ENCODE data around the gene ASAP2.
A peak's percentile ranks its signal among the peaks of the same experiment; 100 is the strongest.

ASAP2 gene

DNA sequence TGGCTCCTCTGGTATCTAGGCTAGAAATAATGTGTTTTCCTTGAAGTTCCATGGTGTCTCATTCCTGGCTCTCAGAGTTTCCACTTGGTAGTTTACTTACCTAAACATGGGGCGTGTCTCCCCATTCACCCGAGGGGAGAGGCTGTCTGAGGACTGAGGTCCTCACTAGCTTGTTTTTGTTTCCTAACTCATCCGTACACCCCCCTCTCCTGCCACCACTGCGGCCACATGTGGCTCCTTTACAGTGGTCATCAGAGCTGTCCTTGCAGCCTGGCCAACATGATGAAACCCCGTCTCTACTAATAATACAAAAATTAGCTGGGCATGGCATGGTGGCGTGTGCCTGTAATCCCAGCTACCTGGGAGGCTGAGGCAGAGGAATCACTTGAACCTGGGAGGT is 106.0 kb downstream of the ASAP2 start:
- peaks cover 3 to 9% of the 10 kb centered on the region in 2 donors for H3K36me3 ChIP-seq (replicated peaks in 1 of 2; ENCODE audit: control insufficient read depth in 2 of 2, insufficient read depth in 2 of 2, low read length in 2 of 2)
- no peak overlapping the region for H3K23ac ChIP-seq (ENCODE audit: low read depth, low read length, poor library complexity)
- H3K4me1 ChIP-seq (ENCODE audit: control insufficient read depth in 2 of 2, insufficient read depth in 1 of 2, low read depth in 1 of 2, low read length in 2 of 2) = peaks cover 0 to under 1% of the 10 kb centered on the region in 2 donors
- no peak overlapping the region for H3K9ac ChIP-seq (ENCODE audit: low read depth, low read length, poor library complexity)
- no peak overlapping the region for H4K91ac ChIP-seq (ENCODE audit: low read depth, low read length, poor library complexity)
- no peak overlapping the region for H3K4ac ChIP-seq (ENCODE audit: low read length)
- H2AFZ ChIP-seq (ENCODE audit: low read length) = no peak overlapping the region
- H3K27ac ChIP-seq (replicated peaks; ENCODE audit: low read length) = no peak overlapping the region
- DNase-seq (ENCODE audit: low spot score) = no peak
- no peak overlapping the region for H2AK5ac ChIP-seq (ENCODE audit: low read depth, low read length)
- no peaks in the 10 kb centered on the region for H3K27me3 ChIP-seq (ENCODE audit: control insufficient read depth in 3 of 3, insufficient read depth in 3 of 3, low read depth in 1 of 3, low read length in 3 of 3)
- peaks cover 0 to 2% of the 10 kb centered on the region in 2 donors for H3K9me3 ChIP-seq (replicated peaks in 1 of 2; ENCODE audit: control insufficient read depth in 2 of 2, insufficient read depth in 1 of 2, low read depth in 1 of 2, low read length in 2 of 2)
- no CpG with 5 or more reads among the region's 6 CpGs for WGBS, 2 donors (ENCODE audit: extremely low coverage in 2 of 2, insufficient read length in 2 of 2, insufficient replicate concordance in 1 of 2)
- no peak overlapping the region for H2BK120ac ChIP-seq (ENCODE audit: low read depth, low read length)
- H2BK12ac ChIP-seq (ENCODE audit: low read length) = no peak overlapping the region
- no peak overlapping the region for H4K8ac ChIP-seq (ENCODE audit: low read depth, low read length)
- no peak overlapping the region for H3K18ac ChIP-seq (ENCODE audit: low read length)
- H2BK15ac ChIP-seq (ENCODE audit: low read length) = no peak overlapping the region
- no peak overlapping the region for H2BK5ac ChIP-seq (ENCODE audit: low read length)
- H3K14ac ChIP-seq (ENCODE audit: low read length) = no peak overlapping the region
- H3K4me2 ChIP-seq (ENCODE audit: insufficient read depth, low read length, poor library complexity, severe bottlenecking) = no peak overlapping the region
- H3K79me1 ChIP-seq (ENCODE audit: low read depth, low read length) = peaks cover 4% of the 10 kb centered on the region
- H3K4me3 ChIP-seq (ENCODE audit: low read length in 2 of 2) = no peak overlapping the region

- H3K79me1 ChIP-seq (ENCODE audit: low read depth, low read length) = peaks cover 4% of the 10 kb centered on the region
- H3K27me3 ChIP-seq (ENCODE audit: control insufficient read depth in 3 of 3, insufficient read depth in 3 of 3, low read depth in 1 of 3, low read length in 3 of 3) = no peaks in the 10 kb centered on the region
- H4K91ac ChIP-seq (ENCODE audit: low read depth, low read length, poor library complexity) = no peak overlapping the region
- H3K18ac ChIP-seq (ENCODE audit: low read length) = no peak overlapping the region
- no peak overlapping the region for H3K14ac ChIP-seq (ENCODE audit: low read length)
- no peak overlapping the region for H2BK120ac ChIP-seq (ENCODE audit: low read depth, low read length)
- no peak for DNase-seq (ENCODE audit: low spot score)
- H3K27ac ChIP-seq (replicated peaks; ENCODE audit: low read length) = no peak overlapping the region
- peaks cover 0 to 2% of the 10 kb centered on the region in 2 donors for H3K4me1 ChIP-seq (ENCODE audit: control insufficient read depth in 2 of 2, insufficient read depth in 1 of 2, low read depth in 1 of 2, low read length in 2 of 2)
- no peak overlapping the region for H3K9ac ChIP-seq (ENCODE audit: low read depth, low read length, poor library complexity)
- H2BK15ac ChIP-seq (ENCODE audit: low read length) = no peak overlapping the region
- H3K23ac ChIP-seq (ENCODE audit: low read depth, low read length, poor library complexity) = no peak overlapping the region
- no peak overlapping the region for H3K4ac ChIP-seq (ENCODE audit: low read length)
- no peak overlapping the region for H3K4me2 ChIP-seq (ENCODE audit: insufficient read depth, low read length, poor library complexity, severe bottlenecking)
- H3K4me3 ChIP-seq (ENCODE audit: low read length in 2 of 2) = no peak overlapping the region
- H2AK5ac ChIP-seq (ENCODE audit: low read depth, low read length) = no peak overlapping the region
- H2BK5ac ChIP-seq (ENCODE audit: low read length) = no peak overlapping the region
- WGBS, 2 donors (ENCODE audit: extremely low coverage in 2 of 2, insufficient read length in 2 of 2, insufficient replicate concordance in 1 of 2) = no CpG with 5 or more reads among the region's 9 CpGs
- no peak overlapping the region for H4K8ac ChIP-seq (ENCODE audit: low read depth, low read length)
- peaks cover 6 to 11% of the 10 kb centered on the region in 2 donors for H3K36me3 ChIP-seq (replicated peaks in 1 of 2; ENCODE audit: control insufficient read depth in 2 of 2, insufficient read depth in 2 of 2, low read length in 2 of 2)
- H3K9me3 ChIP-seq (replicated peaks in 1 of 2; ENCODE audit: control insufficient read depth in 2 of 2, insufficient read depth in 1 of 2, low read depth in 1 of 2, low read length in 2 of 2) = peaks cover 0 to 5% of the 10 kb centered on the region in 2 donors
- no peak overlapping the region for H2BK12ac ChIP-seq (ENCODE audit: low read length)
- no peak overlapping the region for H2AFZ ChIP-seq (ENCODE audit: low read length)
Measured at GRCh38 chr2:9313443-9313842, 106.8 kb downstream of the ASAP2 start.

DNA sequence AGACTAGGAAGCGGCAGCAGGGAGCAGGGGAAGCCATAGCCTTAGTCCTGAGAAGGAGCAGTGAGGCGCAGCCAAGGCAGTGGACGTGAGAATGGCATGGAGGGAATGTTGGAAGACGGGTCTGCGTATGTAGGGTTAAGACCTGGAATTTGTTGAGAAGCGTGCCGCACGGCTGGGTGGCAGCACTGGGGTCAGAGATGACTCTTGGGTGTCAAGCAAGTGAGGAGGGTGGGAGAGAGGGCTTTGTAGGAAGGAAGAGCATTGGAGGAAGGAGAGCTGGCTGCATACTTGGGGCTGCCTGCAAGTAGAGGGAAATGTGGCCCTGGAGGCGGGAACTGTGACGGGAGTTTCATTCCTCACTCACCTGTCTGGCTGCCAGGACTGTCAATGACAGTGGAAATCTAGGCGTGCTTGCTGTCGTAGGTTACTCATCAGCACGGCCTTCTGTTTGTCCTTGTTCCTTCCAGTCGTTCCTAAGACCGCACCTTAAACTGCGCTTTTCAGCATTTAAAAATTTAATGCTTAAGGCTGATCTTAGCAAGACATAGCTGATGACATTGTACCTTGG is 108.8 kb downstream of the ASAP2 start:
- H3K79me1 ChIP-seq (ENCODE audit: low read depth, low read length) = peaks cover 4% of the 10 kb centered on the region
- H2BK120ac ChIP-seq (ENCODE audit: low read depth, low read length) = no peak overlapping the region
- H2BK5ac ChIP-seq (ENCODE audit: low read length) = no peak overlapping the region
- no peaks in the 10 kb centered on the region for H3K27me3 ChIP-seq (ENCODE audit: control insufficient read depth in 3 of 3, insufficient read depth in 3 of 3, low read depth in 1 of 3, low read length in 3 of 3)
- H2AFZ ChIP-seq (ENCODE audit: low read length) = no peak overlapping the region
- no peak overlapping the region for H3K18ac ChIP-seq (ENCODE audit: low read length)
- no peak overlapping the region for H3K4me3 ChIP-seq (ENCODE audit: low read length in 2 of 2)
- no peak overlapping the region for H4K8ac ChIP-seq (ENCODE audit: low read depth, low read length)
- no peak overlapping the region for H3K23ac ChIP-seq (ENCODE audit: low read depth, low read length, poor library complexity)
- no peak overlapping the region for H3K27ac ChIP-seq (replicated peaks; ENCODE audit: low read length)
- no peak overlapping the region for H2BK15ac ChIP-seq (ENCODE audit: low read length)
- no peak overlapping the region for H3K9ac ChIP-seq (ENCODE audit: low read depth, low read length, poor library complexity)
- no peak overlapping the region for H3K4me2 ChIP-seq (ENCODE audit: insufficient read depth, low read length, poor library complexity, severe bottlenecking)
- H3K14ac ChIP-seq (ENCODE audit: low read length) = no peak overlapping the region
- DNase-seq (ENCODE audit: low spot score) = no peak
- WGBS, 2 donors (ENCODE audit: extremely low coverage in 2 of 2, insufficient read length in 2 of 2, insufficient replicate concordance in 1 of 2) = no CpG with 5 or more reads among the region's 16 CpGs
- peaks cover 0 to 2% of the 10 kb centered on the region in 2 donors for H3K4me1 ChIP-seq (ENCODE audit: control insufficient read depth in 2 of 2, insufficient read depth in 1 of 2, low read depth in 1 of 2, low read length in 2 of 2)
- H4K91ac ChIP-seq (ENCODE audit: low read depth, low read length, poor library complexity) = no peak overlapping the region
- no peak overlapping the region for H2BK12ac ChIP-seq (ENCODE audit: low read length)
- peaks cover 0 to 5% of the 10 kb centered on the region in 2 donors for H3K9me3 ChIP-seq (replicated peaks in 1 of 2; ENCODE audit: control insufficient read depth in 2 of 2, insufficient read depth in 1 of 2, low read depth in 1 of 2, low read length in 2 of 2)
- no peak overlapping the region for H2AK5ac ChIP-seq (ENCODE audit: low read depth, low read length)
- peaks cover 6 to 30% of the 10 kb centered on the region in 2 donors for H3K36me3 ChIP-seq (replicated peaks in 1 of 2; ENCODE audit: control insufficient read depth in 2 of 2, insufficient read depth in 2 of 2, low read length in 2 of 2)
- no peak overlapping the region for H3K4ac ChIP-seq (ENCODE audit: low read length)

DNA sequence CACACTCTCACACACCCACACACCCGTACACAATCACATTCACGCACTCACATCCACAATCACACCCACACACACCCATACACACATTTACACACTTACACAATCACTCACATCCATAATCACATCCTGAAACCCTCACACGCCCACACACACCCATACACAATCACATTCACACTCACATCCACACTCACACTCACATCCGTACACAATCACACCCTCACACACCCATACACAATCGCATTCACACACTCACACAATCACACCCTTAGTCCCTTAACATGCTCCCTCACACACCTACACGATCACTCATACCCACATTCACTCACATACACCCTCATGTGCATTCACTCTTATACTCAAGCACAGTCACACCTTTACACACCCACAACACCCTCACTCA is 110.9 kb downstream of the ASAP2 start:
- Histone ChIP-seq H3K9me3 (replicated peaks in 1 of 2; ENCODE audit: control insufficient read depth in 2 of 2, insufficient read depth in 1 of 2, low read depth in 1 of 2, low read length in 2 of 2) (peaks cover 0 to 5% of the 10 kb centered on the region in 2 donors), H3K4me1 (ENCODE audit: control insufficient read depth in 2 of 2, insufficient read depth in 1 of 2, low read depth in 1 of 2, low read length in 2 of 2) (peaks cover 0 to 2% of the 10 kb centered on the region in 2 donors), H3K23ac (ENCODE audit: low read depth, low read length, poor library complexity) (no peak overlapping the region), H2BK12ac (ENCODE audit: low read length) (no peak overlapping the region), H3K36me3 (replicated peaks in 1 of 2; ENCODE audit: control insufficient read depth in 2 of 2, insufficient read depth in 2 of 2, low read length in 2 of 2) (peaks cover 10 to 47% of the 10 kb centered on the region in 2 donors), H3K14ac (ENCODE audit: low read length) (no peak overlapping the region), H2BK120ac (ENCODE audit: low read depth, low read length) (no peak overlapping the region), H3K9ac (ENCODE audit: low read depth, low read length, poor library complexity) (no peak overlapping the region), H3K4me2 (ENCODE audit: insufficient read depth, low read length, poor library complexity, severe bottlenecking) (no peak overlapping the region), H4K8ac (ENCODE audit: low read depth, low read length) (no peak overlapping the region), H3K27me3 (ENCODE audit: control insufficient read depth in 3 of 3, insufficient read depth in 3 of 3, low read depth in 1 of 3, low read length in 3 of 3) (no peaks in the 10 kb centered on the region), H4K91ac (ENCODE audit: low read depth, low read length, poor library complexity) (peak overlapping the region; percentile 69), H3K27ac (replicated peaks; ENCODE audit: low read length) (no peak overlapping the region), H3K79me1 (ENCODE audit: low read depth, low read length) (peaks cover 4% of the 10 kb centered on the region), H2AFZ (ENCODE audit: low read length) (no peak overlapping the region), H2BK5ac (ENCODE audit: low read length) (no peak overlapping the region), H2AK5ac (ENCODE audit: low read depth, low read length) (no peak overlapping the region), H2BK15ac (ENCODE audit: low read length) (no peak overlapping the region), H3K18ac (ENCODE audit: low read length) (no peak overlapping the region), H3K4ac (ENCODE audit: low read length) (no peak overlapping the region), H3K4me3 (ENCODE audit: low read length in 2 of 2) (peak overlapping the region in 1 of 2 donors; percentile 71)
- WGBS, 2 donors (ENCODE audit: extremely low coverage in 2 of 2, insufficient read length in 2 of 2, insufficient replicate concordance in 1 of 2) = 100% methylated on average over 5 to 6 of the region's 6 CpGs
- DNase-seq (ENCODE audit: low spot score) = no peak
